ENCODE results near the gene GMEB2.
A peak's percentile ranks its signal among the peaks of the same experiment; 100 is the strongest.
"Not testable (repeated sequence)": the region's sequence is repeated elsewhere in the genome, so short reads cannot be mapped to it uniquely, and the experiment has no call there.

The GMEB2 gene

GRCh38 chr20:63560333-63560805 lies 66.5 kb downstream of the GMEB2 start:
- DNase-seq (ENCODE audit: low spot score), result no peak

GRCh38 chr20:63559485-63560332 lies 67.2 kb downstream of the GMEB2 start:
- DNase-seq (ENCODE audit: low spot score), result not testable (repeated sequence)

GRCh38 chr20:63558804-63559484 lies 68.0 kb downstream of the GMEB2 start:
- no peak for DNase-seq (ENCODE audit: low spot score)

GRCh38 chr20:63557481-63557891 lies 69.4 kb downstream of the GMEB2 start:
- no peak for DNase-seq (ENCODE audit: low spot score)

GRCh38 chr20:63556873-63557478 lies 69.9 kb downstream of the GMEB2 start:
- DNase-seq (ENCODE audit: low spot score), result no peak

- no peak for DNase-seq (ENCODE audit: low spot score)
Observed at GRCh38 chr20:63555661-63556381, 71.1 kb downstream of the GMEB2 start.

GRCh38 chr20:63554361-63555278 lies 72.3 kb downstream of the GMEB2 start:
- no peak for DNase-seq (ENCODE audit: low spot score)

- peak; percentile 70 for DNase-seq (ENCODE audit: low spot score)
Observed at GRCh38 chr20:63553933-63554290, 73.0 kb downstream of the GMEB2 start, which contains the start of gene FNDC11. TSS of gene FNDC11 (plus strand) at chr20:63554159. CDS start at chr20:63555664, 1,505 bp downstream.

- DNase-seq (ENCODE audit: low spot score), result peak; percentile 95
Observed at GRCh38 chr20:63553251-63553932, 73.5 kb downstream of the GMEB2 start.

GRCh38 chr20:63552481-63553249 lies 74.2 kb downstream of the GMEB2 start:
- no peak for DNase-seq (ENCODE audit: low spot score)

- no peak for DNase-seq (ENCODE audit: low spot score)
Observed at GRCh38 chr20:63551068-63551467, 75.8 kb downstream of the GMEB2 start.

- DNase-seq (ENCODE audit: low spot score), result no peak
Observed at GRCh38 chr20:63549679-63550282, 77.1 kb downstream of the GMEB2 start.

- no peak for DNase-seq (ENCODE audit: low spot score)
Observed at GRCh38 chr20:63549019-63549418, 77.9 kb downstream of the GMEB2 start.

GRCh38 chr20:63548542-63548941 lies 78.4 kb downstream of the GMEB2 start:
- DNase-seq (ENCODE audit: low spot score), result no peak

GRCh38 chr20:63547725-63548480 lies 79.0 kb downstream of the GMEB2 start, which contains the start of gene SRMS:
TSS of gene SRMS (minus strand) at chr20:63547749. CDS start at chr20:63547463, 286 bp downstream.
- no peak for DNase-seq (ENCODE audit: low spot score)

- DNase-seq (ENCODE audit: low spot score), result no peak
Observed at GRCh38 chr20:63546956-63547724, 79.8 kb downstream of the GMEB2 start.

- no peak for DNase-seq (ENCODE audit: low spot score)
Observed at GRCh38 chr20:63546256-63546955, 80.5 kb downstream of the GMEB2 start.
